ENCODE data around the gene ETV7. TPM values are rescaled to one million over a fixed set of nuclear protein-coding genes. Genes with fewer than 3 reads are reported as not detected.
"Not testable (repeated sequence)": the region's sequence is repeated elsewhere in the genome, so short reads cannot be mapped to it uniquely, and the experiment has no call there.

The ETV7 gene
- total RNA-seq, 2 experiments from 2014 or later = 0.33 to 0.73 TPM

GRCh38 chr6:36340618-36341454 is 46.6 kb downstream of the ETV7 start:
- POLR2A ChIA-PET = interaction anchor here (1.6 kb wide), 1 partner anchor 220 kb away, joined by 5 read pairs; no protein-coding TSS in a partner anchor
- Mint-ChIP-seq H3K4me3 (peak overlapping the region; percentile 68), H3K36me3 (ENCODE audit: low read depth) (no peaks in the 10 kb centered on the region), H3K27me3 (peaks cover 22% of the 10 kb centered on the region), H3K4me1 (ENCODE audit: low read depth) (peaks cover 10% of the 10 kb centered on the region), H3K27ac (no peak overlapping the region), H3K9me3 (no peaks in the 10 kb centered on the region)
- Histone ChIP-seq H3K9me3 (ENCODE audit: control insufficient read depth in 1 of 2, insufficient read depth in 1 of 2, low read length in 2 of 2) (no peaks in the 10 kb centered on the region), H3K4me3 (ENCODE audit: low read length) (peak overlapping the region; percentile 10), H3K4me1 (ENCODE audit: insufficient read depth, low read length) (peaks cover 20% of the 10 kb centered on the region), H3K36me3 (ENCODE audit: insufficient read depth, low read length) (no peaks in the 10 kb centered on the region), H3K27ac (ENCODE audit: low read depth in 1 of 2, low read length in 2 of 2) (no peak overlapping the region), H3K27me3 (ENCODE audit: control insufficient read depth in 1 of 2, insufficient read depth in 2 of 2, low read length in 2 of 2) (peaks cover 5 to 14% of the 10 kb centered on the region in 2 experiments)
- intact Hi-C loops (cut with DNase I, micrococcal nuclease) = loop anchor here in 1 of 2 experiments (5.0 kb wide), 1 partner anchor 341 kb away; no protein-coding TSS in a partner anchor
- TF ChIP-seq CTCF (IDR thresholded peaks at IDR 0.05) = peak; percentile 88
- DNase-seq = peak; percentile 46 to 83 (median 66)
- CTCF ChIA-PET = interaction anchor here (0.8 to 2.2 kb wide), 13 partner anchors 9 to 219 kb away, joined by 3 to 10 read pairs (median 4); no protein-coding TSS in a partner anchor
- peak; percentile 91 for ATAC-seq (ENCODE audit: poor library complexity)

- DNase-seq (no peak), ATAC-seq (ENCODE audit: poor library complexity) (no peak)
- no peak for TF ChIP-seq CTCF (IDR thresholded peaks at IDR 0.05)
- H3K4me3 ChIP-seq (ENCODE audit: low read length) = no peak overlapping the region
- H3K4me1 ChIP-seq (ENCODE audit: insufficient read depth, low read length) = peaks cover 20% of the 10 kb centered on the region
- H3K9me3 ChIP-seq (ENCODE audit: control insufficient read depth in 1 of 2, insufficient read depth in 1 of 2, low read length in 2 of 2) = no peaks in the 10 kb centered on the region
- ChIA-PET POLR2A (interaction anchor here (1.6 kb wide), 1 partner anchor 219 kb away, joined by 5 read pairs; no protein-coding TSS in a partner anchor), CTCF (interaction anchor here (0.8 to 2.2 kb wide), 7 partner anchors 12 to 209 kb away, joined by 3 to 10 read pairs (median 4); no protein-coding TSS in a partner anchor)
- no peaks in the 10 kb centered on the region for H3K36me3 ChIP-seq (ENCODE audit: insufficient read depth, low read length)
- Mint-ChIP-seq H3K27ac (no peak overlapping the region), H3K4me1 (ENCODE audit: low read depth) (peaks cover 10% of the 10 kb centered on the region), H3K27me3 (peaks cover 27% of the 10 kb centered on the region), H3K4me3 (no peak overlapping the region), H3K9me3 (no peaks in the 10 kb centered on the region), H3K36me3 (ENCODE audit: low read depth) (no peaks in the 10 kb centered on the region)
- peaks cover 7 to 14% of the 10 kb centered on the region in 2 experiments for H3K27me3 ChIP-seq (ENCODE audit: control insufficient read depth in 1 of 2, insufficient read depth in 2 of 2, low read length in 2 of 2)
- no peak overlapping the region for H3K27ac ChIP-seq (ENCODE audit: low read depth in 1 of 2, low read length in 2 of 2)
- intact Hi-C loops (cut with DNase I, micrococcal nuclease) = loop anchor here in 1 of 2 experiments (5.0 kb wide), 1 partner anchor 342 kb away; no protein-coding TSS in a partner anchor
Observed at GRCh38 chr6:36340306-36340617, 47.2 kb downstream of the ETV7 start.

GRCh38 chr6:36339146-36339545 is 48.3 kb downstream of the ETV7 start:
- Histone ChIP-seq H3K36me3 (ENCODE audit: insufficient read depth, low read length) (no peaks in the 10 kb centered on the region), H3K4me1 (ENCODE audit: insufficient read depth, low read length) (peaks cover 20% of the 10 kb centered on the region), H3K4me3 (ENCODE audit: low read length) (no peak overlapping the region), H3K27ac (ENCODE audit: low read depth in 1 of 2, low read length in 2 of 2) (no peak overlapping the region), H3K9me3 (ENCODE audit: control insufficient read depth in 1 of 2, insufficient read depth in 1 of 2, low read length in 2 of 2) (no peaks in the 10 kb centered on the region), H3K27me3 (ENCODE audit: control insufficient read depth in 1 of 2, insufficient read depth in 2 of 2, low read length in 2 of 2) (peaks cover 7 to 20% of the 10 kb centered on the region in 2 experiments)
- no peaks in the 10 kb centered on the region for H3K36me3 Mint-ChIP-seq (ENCODE audit: low read depth)
- POLR2A ChIA-PET = no interaction called here
- no peak for TF ChIP-seq CTCF (IDR thresholded peaks at IDR 0.05)
- H3K9me3 Mint-ChIP-seq = no peaks in the 10 kb centered on the region
- ATAC-seq (ENCODE audit: poor library complexity) = no peak
- intact Hi-C loops (cut with DNase I, micrococcal nuclease) = no loop called here
- H3K4me3 Mint-ChIP-seq = no peak overlapping the region
- H3K27ac Mint-ChIP-seq = no peak overlapping the region
- peaks cover 10% of the 10 kb centered on the region for H3K4me1 Mint-ChIP-seq (ENCODE audit: low read depth)
- CTCF ChIA-PET = no interaction called here
- DNase-seq = no peak
- peaks cover 38% of the 10 kb centered on the region for H3K27me3 Mint-ChIP-seq

- H3K9me3 ChIP-seq (ENCODE audit: control insufficient read depth in 1 of 2, insufficient read depth in 1 of 2, low read length in 2 of 2); H3K4me3 ChIP-seq (ENCODE audit: low read length); intact Hi-C loops (cut with DNase I, micrococcal nuclease); POLR2A ChIA-PET; H3K27ac ChIP-seq (ENCODE audit: low read depth in 1 of 2, low read length in 2 of 2); ATAC-seq (ENCODE audit: poor library complexity); DNase-seq; H3K36me3 Mint-ChIP-seq (ENCODE audit: low read depth); H3K9me3 Mint-ChIP-seq; H3K27ac Mint-ChIP-seq; H3K4me3 Mint-ChIP-seq; H3K36me3 ChIP-seq (ENCODE audit: insufficient read depth, low read length): not testable (repeated sequence)
- Mint-ChIP-seq H3K27me3 (peaks cover 46% of the 10 kb centered on the region), H3K4me1 (ENCODE audit: low read depth) (peaks cover 10% of the 10 kb centered on the region)
- CTCF ChIA-PET = interaction anchor here (2.1 kb wide), 1 partner anchor 36 kb away, joined by 5 read pairs; no protein-coding TSS in a partner anchor
- peaks cover 20% of the 10 kb centered on the region for H3K4me1 ChIP-seq (ENCODE audit: insufficient read depth, low read length)
- H3K27me3 ChIP-seq (ENCODE audit: control insufficient read depth in 1 of 2, insufficient read depth in 2 of 2, low read length in 2 of 2) = peaks cover 7 to 27% of the 10 kb centered on the region in 2 experiments
Observed at GRCh38 chr6:36338223-36338622, 49.2 kb downstream of the ETV7 start.
